NCI-H460 (cell line): ENCODE results near the gene CCDC32. TPM values are rescaled to one million over a fixed set of nuclear protein-coding genes. Genes with fewer than 3 reads are reported as not detected.
"Not testable (repeated sequence)": the region's sequence is repeated elsewhere in the genome, so short reads cannot be mapped to it uniquely, and the experiment has no call there.

Experiments
- DNase-seq: peaks from one replicate; pipeline ENCODE4 v3.0.0-alpha.2; 2016; ENCODE audit warnings: low read depth; ENCODE audit errors: extremely low read depth
- polyA plus RNA-seq: library from polyadenylated mRNA; depleted of rRNA; stranded (reverse); fragments of >200 nt; gene quantifications from 2 replicates; pipeline ENCODE4 v1.2.3, GENCODE V29; 2014; cell fraction: nucleus; rRNA removed
- total RNA-seq: library from RNA; depleted of rRNA; stranded (reverse); fragments of >200 nt; shearing (Covaris generic); gene quantifications from 2 replicates; pipeline ENCODE4 v1.2.3, GENCODE V29; 2014; rRNA removed

Gene CCDC32
- 17.0 and 17.8 TPM in 2 replicates for total RNA-seq
- polyA plus RNA-seq: 5.2 and 8.5 TPM in 2 replicates

DNA sequence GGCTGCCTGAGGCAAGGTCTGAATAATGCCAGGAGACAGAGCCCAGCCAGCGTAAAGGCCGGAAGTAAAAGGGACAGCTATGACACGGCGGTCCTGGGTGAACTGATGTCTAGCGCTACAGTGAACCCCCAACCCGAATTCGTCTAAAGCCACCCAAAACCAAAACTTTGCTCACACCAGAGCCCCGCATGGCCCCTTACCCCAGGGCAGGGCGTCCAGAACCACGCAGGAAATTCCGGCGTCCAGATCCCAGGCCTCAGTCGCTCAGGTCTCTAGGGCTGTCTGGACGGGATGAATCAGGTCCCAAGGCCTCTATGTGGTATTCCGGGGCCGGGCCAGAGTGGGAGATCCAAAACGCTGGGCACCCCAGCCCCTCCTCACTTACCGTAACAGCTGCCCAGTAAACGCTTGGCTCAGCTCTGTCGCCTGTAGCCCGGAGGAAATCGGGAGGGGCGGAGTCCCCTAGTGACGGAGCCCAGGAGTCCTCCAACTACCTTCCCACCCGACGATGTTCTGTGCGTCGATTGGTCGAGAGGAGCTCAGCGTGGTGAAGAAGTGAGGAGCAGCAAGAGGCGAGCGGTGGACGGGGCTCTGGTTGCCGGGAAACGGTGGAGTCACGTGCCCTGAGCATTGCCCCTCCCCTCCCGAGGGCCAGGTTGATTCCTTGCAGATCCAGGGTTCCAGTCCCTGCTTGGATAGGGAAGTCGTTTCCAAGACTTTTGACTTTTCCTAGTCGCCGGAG is at the start of gene CCDC32:
TSS of gene CCDC32 (minus strand) at position 452 of the 742 bp plus-strand sequence. CDS start 2,027 bp downstream, outside the sequence.
- DNase-seq: peak; percentile 99

DNA sequence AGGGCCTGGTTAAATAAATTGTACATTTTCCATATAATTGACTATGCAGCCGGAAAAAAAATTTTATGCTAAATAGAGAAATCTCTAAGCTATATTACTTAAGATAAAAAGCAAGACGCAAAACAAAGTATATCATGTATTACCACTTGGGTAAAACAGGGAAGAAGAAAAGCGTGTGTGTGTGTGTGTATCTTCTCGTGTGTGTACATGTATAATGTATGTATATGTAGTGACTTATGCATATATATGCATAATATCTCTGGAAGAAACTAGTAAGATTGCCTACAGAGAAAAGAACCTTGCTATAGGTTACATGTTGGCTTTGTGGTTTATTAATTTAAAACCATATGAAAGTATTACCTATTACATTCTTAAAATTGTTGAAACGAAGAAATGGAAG is 48.2 kb upstream of the CCDC32 start:
- DNase-seq: no peak

- no peak for DNase-seq
These were observed 39.1 kb upstream of the CCDC32 start for GRCh38 chr15:40603935-40604334.

DNA sequence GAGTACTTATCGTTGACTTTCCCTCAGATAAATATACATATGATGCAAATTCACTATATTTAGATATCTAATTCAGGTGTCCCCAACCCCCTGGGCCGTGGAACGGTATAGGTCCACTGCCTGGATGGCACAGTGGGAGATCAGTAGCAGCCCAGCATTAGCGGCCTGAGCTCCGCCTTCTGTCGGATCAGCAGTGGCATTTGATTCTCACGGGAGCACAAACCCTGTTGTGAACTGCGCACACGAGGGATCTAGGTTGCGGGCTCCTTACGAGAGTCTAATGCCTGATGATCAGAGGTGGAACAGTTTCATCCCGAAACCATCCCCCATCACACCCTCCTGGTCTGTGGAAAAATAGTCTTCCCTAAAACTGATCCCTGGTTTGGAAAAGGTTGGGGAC is 36.1 kb upstream of the CCDC32 start:
- DNase-seq: no peak

- no peak for DNase-seq
These were observed 33.8 kb upstream of the CCDC32 start for GRCh38 chr15:40598672-40599071.

GRCh38 chr15:40598126-40598525 is 33.3 kb upstream of the CCDC32 start:
- no peak for DNase-seq

GRCh38 chr15:40597024-40597423 is 32.2 kb upstream of the CCDC32 start:
- no peak for DNase-seq

DNA sequence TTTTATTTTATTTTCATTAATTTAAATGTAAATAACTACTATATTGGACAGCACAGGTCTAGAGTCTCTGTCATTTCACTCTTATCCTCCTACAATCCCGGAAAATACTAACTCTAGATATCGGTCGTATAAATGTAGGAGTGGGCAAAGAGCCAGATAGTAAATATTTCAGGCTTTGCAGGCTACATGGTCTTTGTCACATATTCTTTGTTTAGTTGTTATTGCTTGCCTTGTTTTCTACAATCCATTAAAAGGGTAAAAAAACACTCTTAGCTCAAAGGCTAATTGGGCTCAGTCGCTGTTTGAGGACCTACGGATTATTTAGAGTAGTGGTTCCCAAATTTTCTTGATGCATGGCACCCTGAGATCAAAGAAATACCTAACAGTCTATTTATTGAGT is 30.9 kb upstream of the CCDC32 start:
- no peak for DNase-seq

DNA sequence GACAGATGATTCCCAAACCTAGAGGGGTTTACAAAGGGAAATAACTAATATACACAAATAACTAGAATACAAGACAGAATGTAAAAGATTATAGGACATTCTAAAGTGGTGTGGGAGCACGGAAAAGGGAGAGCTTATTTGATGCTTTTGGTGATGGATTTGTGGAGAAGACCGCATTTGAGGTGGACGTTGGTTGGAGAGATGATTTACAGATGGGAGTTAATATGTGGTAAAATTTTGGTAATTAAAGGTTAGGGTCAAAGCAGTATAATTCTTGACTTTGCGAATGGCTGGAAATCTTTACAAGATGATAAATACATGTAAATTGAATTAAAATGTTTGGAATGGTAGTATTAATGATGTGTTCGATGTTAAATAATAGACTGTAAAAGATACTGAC is 30.4 kb upstream of the CCDC32 start:
- no peak for DNase-seq

GRCh38 chr15:40594429-40594836 is 29.6 kb upstream of the CCDC32 start:
- DNase-seq: peak; percentile 54

GRCh38 chr15:40593588-40594428 is 29.0 kb upstream of the CCDC32 start, which contains the start of gene KNL1:
Gene KNL1 (plus strand): TSS chr15:40594249. CDS start chr15:40602932, 8,683 bp downstream.
- peak; percentile 93 for DNase-seq

GRCh38 chr15:40593165-40593564 is 28.3 kb upstream of the CCDC32 start:
- no peak for DNase-seq

- DNase-seq: no peak
These were observed 26.5 kb upstream of the CCDC32 start for GRCh38 chr15:40591389-40591788.

GRCh38 chr15:40590667-40591050 is 25.8 kb upstream of the CCDC32 start:
- no peak for DNase-seq

DNA sequence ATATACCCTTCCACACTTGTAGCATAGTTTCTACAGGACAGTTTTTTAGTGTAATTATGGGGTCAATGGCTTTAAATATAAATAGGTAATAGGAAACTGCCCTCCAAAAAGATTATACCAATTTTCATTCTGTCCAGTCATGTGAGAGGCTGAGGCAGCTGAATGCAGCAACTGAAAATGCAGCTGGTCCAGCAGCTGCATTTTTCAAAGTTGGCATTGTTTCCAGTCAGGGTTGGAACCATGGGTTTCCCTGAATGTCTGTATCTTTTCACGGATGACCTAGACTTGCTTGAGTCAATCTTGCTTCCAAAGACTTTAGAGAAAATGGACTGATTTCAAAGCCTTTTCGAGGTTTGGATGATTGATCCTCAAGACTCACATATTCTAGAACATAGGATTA is 19.3 kb upstream of the CCDC32 start:
- no peak for DNase-seq

DNA sequence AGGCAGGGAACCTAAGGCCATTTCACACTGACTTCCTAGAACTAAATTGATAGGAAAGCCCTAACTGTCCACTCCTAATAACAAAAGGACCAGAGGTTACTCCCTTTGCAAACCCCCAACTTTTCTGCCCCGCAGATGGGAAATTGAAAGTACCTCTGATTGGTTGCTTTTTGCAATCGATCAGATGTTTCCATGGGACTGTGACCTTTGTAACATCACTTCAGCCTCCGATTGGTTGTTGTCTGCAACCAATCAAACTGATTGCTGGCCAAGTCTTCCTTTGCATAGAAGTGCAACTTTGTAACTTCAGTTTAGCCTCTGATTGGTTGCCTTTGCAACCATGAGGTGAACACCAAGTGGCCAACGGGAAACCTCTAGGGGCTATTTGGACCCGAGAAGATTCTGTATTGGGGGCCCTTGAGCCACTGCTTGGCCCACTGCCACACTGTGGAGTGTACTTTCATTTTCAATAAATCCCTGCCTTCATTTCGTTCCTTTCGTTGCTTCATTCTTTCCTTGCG is 17.9 kb upstream of the CCDC32 start:
- DNase-seq: peak; percentile 80

- not testable (repeated sequence) for DNase-seq
These were observed 17.0 kb upstream of the CCDC32 start for GRCh38 chr15:40581796-40582195.

DNA sequence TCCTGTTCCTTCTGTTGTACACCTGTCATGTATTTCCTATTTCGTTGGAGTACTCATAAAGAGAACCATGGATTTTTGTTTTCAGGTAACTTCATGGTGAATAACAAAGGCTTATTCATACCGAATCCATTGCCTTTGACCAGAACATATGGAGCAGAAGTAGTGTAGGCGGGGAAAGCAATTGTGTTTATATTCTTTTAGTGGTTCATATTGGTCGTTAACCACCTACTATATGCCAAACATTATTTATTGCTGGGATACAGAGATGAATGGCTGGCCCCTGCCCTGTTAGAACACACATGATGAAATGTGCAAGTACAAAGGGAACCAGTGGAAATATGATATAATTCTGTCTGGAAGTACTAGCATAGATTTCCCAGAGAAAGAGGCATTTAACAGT is 14.1 kb upstream of the CCDC32 start:
- DNase-seq: no peak

DNA sequence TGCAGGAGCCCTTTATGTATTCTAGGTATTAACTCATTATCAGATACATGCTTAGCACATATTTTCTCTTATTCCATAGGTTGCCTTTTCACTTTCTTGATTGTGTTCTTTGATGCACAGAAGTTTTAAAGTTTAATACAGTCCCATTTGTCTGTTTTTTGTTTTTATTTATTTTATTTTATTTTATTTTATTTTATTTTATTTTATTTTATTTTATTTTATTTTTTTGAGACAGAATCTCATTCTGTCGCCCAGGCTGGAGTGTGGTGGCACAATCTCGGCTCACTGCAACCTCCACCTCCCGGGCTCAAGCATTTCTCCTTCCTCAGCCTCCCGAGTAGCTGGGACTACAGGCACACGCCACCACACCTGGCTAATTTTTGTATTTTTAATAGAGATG is 12.1 kb upstream of the CCDC32 start:
- not testable (repeated sequence) for DNase-seq

DNA sequence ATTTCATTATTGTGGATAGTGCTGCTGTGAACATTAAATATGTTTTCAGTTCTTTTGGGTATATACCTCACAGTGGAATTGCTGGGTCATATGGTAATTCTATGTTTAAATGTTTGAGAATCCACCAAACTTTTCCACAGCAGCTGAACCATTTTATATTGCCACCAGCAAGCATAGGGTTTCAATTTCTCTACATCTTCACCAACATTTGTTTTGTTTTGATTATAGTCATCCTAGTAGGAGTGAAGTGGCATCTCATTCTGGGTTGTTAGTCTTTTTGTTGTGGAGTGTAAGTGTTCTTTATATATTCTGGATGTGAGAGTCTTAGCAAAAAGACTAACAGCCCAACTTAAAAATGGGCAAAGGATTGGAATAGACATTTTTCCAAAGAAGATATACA is 10.3 kb upstream of the CCDC32 start:
- no peak for DNase-seq
